Kidney epithelial cell (primary cell): Measurements from ENCODE around the gene GRB10. TPM values are rescaled to one million over a fixed set of nuclear protein-coding genes. Genes with fewer than 3 reads are reported as not detected.

Experiments used
- DNase-seq: peaks from one replicate; pipeline ENCODE4 v3.0.0-alpha.2; 2010; ENCODE audit warnings: low read depth
- H3K27me3 ChIP-seq: 2 replicates; pipeline ENCODE4 v1.6.0; 2011; ENCODE audit warnings: low read length; ENCODE audit not compliant: control insufficient read depth, insufficient read depth
- H3K36me3 ChIP-seq: 2 replicates; pipeline ENCODE4 v1.5.1; 2011; ENCODE audit warnings: low read length; ENCODE audit not compliant: control insufficient read depth, insufficient read depth
- H3K4me3 ChIP-seq: 2 replicates; pipeline ENCODE4 v1.5.1; 2011; ENCODE audit warnings: low read depth, mild to moderate bottlenecking, control low read depth, low read length
- CTCF ChIP-seq: IDR thresholded peaks from 2 replicates; pipeline ENCODE4 v1.5.1; 2011; ENCODE audit warnings: mild to moderate bottlenecking, moderate library complexity, low read length, control low read depth, inconsistent platforms; ENCODE audit not compliant: insufficient read depth, poor library complexity, severe bottlenecking
- total RNA-seq: library from RNA; depleted of rRNA; stranded (reverse); fragments of >200 nt; gene quantifications from 2 replicates; pipeline ENCODE4 v1.2.3, GENCODE V29; 2015

The GRB10 gene
- total RNA-seq, 1 donor from 2014 or later, result 86.3 TPM

DNA sequence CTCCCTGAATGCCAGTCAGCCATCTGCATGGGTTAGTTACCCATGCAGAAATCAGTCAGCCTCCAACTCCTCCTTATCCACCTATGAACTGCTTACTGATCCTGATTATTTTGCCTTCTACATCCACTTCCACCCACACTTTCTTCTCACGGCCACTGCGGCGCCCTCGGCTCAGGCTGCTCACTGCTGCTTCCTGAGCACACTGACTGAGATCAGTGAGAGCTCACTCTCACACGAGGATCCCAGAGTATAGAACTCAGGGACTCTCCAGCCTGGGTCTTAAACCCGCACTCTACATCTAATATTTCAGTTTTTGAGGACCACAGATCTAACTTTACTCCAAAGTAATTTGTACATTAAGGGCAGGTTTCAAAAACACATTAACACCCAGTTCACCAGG, 64.4 kb downstream of the GRB10 start:
- no peak for DNase-seq
- H3K27me3 ChIP-seq, result no peaks in the 10 kb centered on the region
- H3K36me3 ChIP-seq, result no peaks in the 10 kb centered on the region
- no peak overlapping the region for H3K4me3 ChIP-seq
- no peak for TF ChIP-seq CTCF

GRCh38 chr7:50717181-50717580, 65.5 kb downstream of the GRB10 start:
- DNase-seq, result no peak
- H3K36me3 ChIP-seq, result no peaks in the 10 kb centered on the region
- no peaks in the 10 kb centered on the region for H3K27me3 ChIP-seq
- H3K4me3 ChIP-seq, result no peak overlapping the region
- no peak for TF ChIP-seq CTCF

DNA sequence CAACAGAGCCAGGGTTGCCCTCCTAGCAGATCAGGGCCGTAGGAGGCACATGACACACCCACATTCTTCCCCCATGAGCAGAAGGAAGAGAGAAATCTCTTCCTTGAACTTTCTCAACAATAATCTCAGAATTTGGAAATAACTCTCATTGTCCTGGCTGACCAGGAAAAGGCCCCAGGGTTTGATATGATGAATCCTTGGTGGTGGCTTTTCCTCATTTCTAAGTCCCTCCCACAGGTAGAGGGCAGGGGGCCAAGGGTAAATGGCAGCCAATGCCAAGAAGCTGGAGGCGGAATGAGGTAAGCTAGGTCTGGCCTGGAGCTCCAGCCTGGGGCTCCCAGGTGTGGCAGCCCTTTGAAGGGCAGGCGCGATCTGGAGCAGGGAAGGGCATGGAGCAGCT, 67.8 kb downstream of the GRB10 start:
- Histone ChIP-seq H3K36me3 (peaks cover under 1% of the 10 kb centered on the region), H3K27me3 (no peaks in the 10 kb centered on the region), H3K4me3 (no peak overlapping the region)
- no peak for TF ChIP-seq CTCF
- no peak for DNase-seq

DNA sequence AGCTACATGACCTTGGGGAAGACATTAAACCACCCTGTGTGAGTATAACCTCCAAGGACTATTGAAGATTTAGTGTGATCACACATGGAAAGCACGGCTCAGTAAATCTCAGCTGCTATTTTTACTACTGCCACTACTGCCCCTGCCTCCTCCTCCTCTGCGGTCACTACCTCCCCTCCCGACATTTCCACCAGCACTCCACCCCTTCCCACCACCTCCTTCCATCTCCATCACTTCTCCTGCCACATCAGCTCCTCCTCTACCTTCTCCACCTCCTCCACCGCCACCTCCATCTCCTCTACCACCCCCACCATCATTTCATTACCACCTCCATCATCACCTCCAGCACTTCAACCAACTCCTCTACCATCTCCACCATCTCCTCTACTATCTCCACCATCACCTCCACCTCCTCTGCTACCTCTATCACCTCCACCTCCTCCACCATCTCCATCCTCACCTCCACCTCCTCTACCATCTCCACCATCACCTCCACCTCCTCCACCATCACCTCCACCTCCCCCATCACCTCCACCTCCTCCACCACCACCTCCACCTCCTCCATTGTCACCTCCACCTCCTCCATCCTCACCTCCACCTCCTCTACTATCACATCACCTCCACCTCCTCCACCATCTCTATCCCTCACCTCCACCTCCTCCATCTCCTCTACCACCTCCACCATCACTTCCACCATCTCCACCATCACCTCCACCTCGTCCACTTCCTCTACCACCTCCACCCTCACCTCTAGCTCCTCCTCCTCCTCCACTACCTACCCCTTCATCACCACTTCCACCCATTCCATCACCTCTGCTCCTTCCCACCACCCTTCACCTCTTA, 69.4 kb downstream of the GRB10 start:
- DNase-seq, result no peak
- no peak for TF ChIP-seq CTCF

GRCh38 chr7:50712252-50713122, 70.2 kb downstream of the GRB10 start:
- Histone ChIP-seq H3K36me3 (peaks cover 1% of the 10 kb centered on the region), H3K4me3 (no peak overlapping the region), H3K27me3 (no peaks in the 10 kb centered on the region)
- no peak for TF ChIP-seq CTCF
- no peak for DNase-seq

More for the DNA sequence above, 69.4 kb downstream of the GRB10 start:
- Histone ChIP-seq H3K36me3 (peaks cover 1% of the 10 kb centered on the region), H3K4me3 (no peak overlapping the region), H3K27me3 (no peaks in the 10 kb centered on the region)
